Osteocyte (in vitro differentiated cells): ENCODE data around the gene GARS1. TPM values are rescaled to one million over a fixed set of nuclear protein-coding genes. Genes with fewer than 3 reads are reported as not detected.
A peak's percentile ranks its signal among the peaks of the same experiment; 100 is the strongest.

Source experiments
- DNase-seq: peaks from one replicate; pipeline ENCODE4 v3.0.0; 2021; ENCODE audit warnings: mixed read lengths; ENCODE audit not compliant: unreplicated experiment; ENCODE audit errors: extremely low spot score
- H3K27ac Mint-ChIP-seq: one replicate; pipeline ENCODE4 v1.8.0; 2021; ENCODE audit warnings: mild to moderate bottlenecking, mixed read lengths; ENCODE audit not compliant: unreplicated experiment
- H3K27me3 Mint-ChIP-seq: one replicate; pipeline ENCODE4 v1.8.0; 2021; ENCODE audit warnings: mixed read lengths; ENCODE audit not compliant: unreplicated experiment
- H3K36me3 Mint-ChIP-seq: one replicate; pipeline ENCODE4 v1.8.0; 2021; ENCODE audit warnings: mixed read lengths; ENCODE audit not compliant: unreplicated experiment
- H3K4me1 Mint-ChIP-seq: one replicate; pipeline ENCODE4 v1.8.0; 2021; ENCODE audit warnings: mixed read lengths; ENCODE audit not compliant: unreplicated experiment
- H3K4me3 Mint-ChIP-seq: one replicate; pipeline ENCODE4 v1.8.0; 2021; ENCODE audit warnings: mild to moderate bottlenecking, moderate library complexity, mixed read lengths; ENCODE audit not compliant: unreplicated experiment
- H3K9me3 Mint-ChIP-seq: one replicate; pipeline ENCODE4 v1.8.0; 2021; ENCODE audit warnings: mixed read lengths; ENCODE audit not compliant: unreplicated experiment
- total RNA-seq: library from RNA; stranded (reverse); gene quantifications from 2 replicates; pipeline ENCODE4 v1.2.1, GENCODE V29; 2021
- TF ChIP-seq, protein P1 (sequence below): fragments of 200-600 bp; sonication (generic); IDR thresholded peaks from 2 replicates; pipeline ENCODE4 v1.5.0; 2021; ENCODE audit warnings: antibody characterized with exemption, mild to moderate bottlenecking, moderate library complexity

Gene GARS1
- total RNA-seq, 1 donor from 2014 or later = 320 TPM

DNA sequence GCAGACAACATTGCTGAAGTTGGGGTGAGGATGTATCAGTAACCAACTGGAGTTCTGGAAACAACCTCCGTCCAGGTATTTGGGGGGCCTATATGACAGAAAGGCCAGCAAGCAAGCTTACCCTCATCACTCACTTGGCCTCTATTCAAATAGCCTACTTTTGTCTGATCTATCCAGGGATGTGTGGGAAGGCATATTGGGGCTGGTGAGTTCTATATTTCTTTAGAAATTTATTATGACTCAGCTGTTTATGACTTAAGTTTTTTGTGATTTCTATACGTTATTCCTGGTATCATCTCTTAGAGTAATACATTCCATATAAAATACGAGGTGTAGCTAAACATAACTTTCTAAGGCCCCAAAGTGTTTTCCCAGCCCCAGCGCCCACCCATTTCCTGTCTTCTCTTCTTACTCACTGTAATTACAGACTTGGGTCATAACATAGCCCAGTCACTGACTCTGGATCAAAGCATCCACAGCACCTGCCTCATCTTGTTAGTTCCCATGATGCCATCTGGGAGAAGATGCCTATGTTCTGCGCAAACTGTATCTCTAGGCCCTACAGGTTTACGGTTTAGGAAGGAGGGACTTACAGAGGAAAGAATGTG lies 18.1 kb downstream of the GARS1 start:
- Mint-ChIP-seq H3K27me3 (no peaks in the 10 kb centered on the region), H3K36me3 (peaks cover 80% of the 10 kb centered on the region), H3K9me3 (no peaks in the 10 kb centered on the region), H3K4me1 (peaks cover 18% of the 10 kb centered on the region), H3K4me3 (no peak overlapping the region), H3K27ac (peak overlapping the region; percentile 77)
- TF ChIP-seq, protein P1, sequence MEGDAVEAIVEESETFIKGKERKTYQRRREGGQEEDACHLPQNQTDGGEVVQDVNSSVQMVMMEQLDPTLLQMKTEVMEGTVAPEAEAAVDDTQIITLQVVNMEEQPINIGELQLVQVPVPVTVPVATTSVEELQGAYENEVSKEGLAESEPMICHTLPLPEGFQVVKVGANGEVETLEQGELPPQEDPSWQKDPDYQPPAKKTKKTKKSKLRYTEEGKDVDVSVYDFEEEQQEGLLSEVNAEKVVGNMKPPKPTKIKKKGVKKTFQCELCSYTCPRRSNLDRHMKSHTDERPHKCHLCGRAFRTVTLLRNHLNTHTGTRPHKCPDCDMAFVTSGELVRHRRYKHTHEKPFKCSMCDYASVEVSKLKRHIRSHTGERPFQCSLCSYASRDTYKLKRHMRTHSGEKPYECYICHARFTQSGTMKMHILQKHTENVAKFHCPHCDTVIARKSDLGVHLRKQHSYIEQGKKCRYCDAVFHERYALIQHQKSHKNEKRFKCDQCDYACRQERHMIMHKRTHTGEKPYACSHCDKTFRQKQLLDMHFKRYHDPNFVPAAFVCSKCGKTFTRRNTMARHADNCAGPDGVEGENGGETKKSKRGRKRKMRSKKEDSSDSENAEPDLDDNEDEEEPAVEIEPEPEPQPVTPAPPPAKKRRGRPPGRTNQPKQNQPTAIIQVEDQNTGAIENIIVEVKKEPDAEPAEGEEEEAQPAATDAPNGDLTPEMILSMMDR = no peak
- DNase-seq = no peak

DNA sequence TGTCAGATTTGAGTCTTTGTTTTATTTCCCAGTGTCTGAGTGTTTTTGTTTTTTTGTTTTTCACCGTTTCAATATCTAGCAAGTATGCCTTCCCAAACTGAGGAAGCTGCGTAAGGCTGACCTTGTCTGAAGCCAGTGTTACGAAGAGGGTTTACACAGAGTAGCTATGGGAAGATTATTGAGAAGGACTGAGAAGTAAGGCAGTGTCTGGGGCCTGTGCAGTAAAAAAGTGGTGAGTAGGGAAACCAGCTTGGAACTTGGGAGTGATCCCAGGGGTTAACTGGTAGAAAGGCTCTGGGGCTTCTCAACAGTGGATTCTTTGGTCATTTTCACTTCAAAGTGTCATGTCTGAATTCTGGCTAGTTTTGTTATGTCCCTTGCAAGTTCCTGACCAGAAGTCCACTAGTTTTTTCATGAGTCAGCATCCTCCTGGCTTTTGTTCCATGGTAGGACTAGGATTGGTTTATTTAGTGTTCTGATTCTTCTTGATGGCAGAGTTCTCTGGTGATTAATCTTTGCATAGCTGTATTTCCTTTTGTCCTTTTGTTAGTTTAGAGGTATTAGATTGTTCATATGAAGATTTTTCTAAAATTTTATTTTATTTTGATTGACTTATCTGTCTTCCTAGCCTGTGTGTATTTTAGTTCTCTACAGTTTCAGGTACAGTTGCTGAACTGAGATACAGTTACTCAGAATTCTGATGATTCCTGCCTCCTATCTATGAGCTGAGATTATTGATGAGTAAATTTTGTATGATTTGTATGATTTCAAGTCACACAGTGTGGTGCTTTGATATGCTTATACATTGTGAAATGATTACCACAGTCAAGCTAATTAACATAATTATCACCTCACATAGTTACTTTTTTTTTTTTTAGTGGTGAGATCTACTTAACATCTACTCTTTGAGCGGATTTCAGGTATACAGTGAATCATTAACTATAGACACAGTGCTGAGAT lies 19.0 kb downstream of the GARS1 start:
- H3K36me3 Mint-ChIP-seq = peaks cover 82% of the 10 kb centered on the region
- H3K4me3 Mint-ChIP-seq = no peak overlapping the region
- H3K27ac Mint-ChIP-seq = peak overlapping the region; percentile 77
- no peak for DNase-seq
- no peaks in the 10 kb centered on the region for H3K9me3 Mint-ChIP-seq
- TF ChIP-seq, protein P1 = no peak
- no peaks in the 10 kb centered on the region for H3K27me3 Mint-ChIP-seq
- H3K4me1 Mint-ChIP-seq = peaks cover 18% of the 10 kb centered on the region

- TF ChIP-seq, protein P1 = no peak
- H3K27me3 Mint-ChIP-seq = no peaks in the 10 kb centered on the region
- H3K27ac Mint-ChIP-seq = no peak overlapping the region
- DNase-seq = no peak
- H3K9me3 Mint-ChIP-seq = no peaks in the 10 kb centered on the region
- peaks cover 18% of the 10 kb centered on the region for H3K4me1 Mint-ChIP-seq
- peaks cover 68% of the 10 kb centered on the region for H3K36me3 Mint-ChIP-seq
- H3K4me3 Mint-ChIP-seq = no peak overlapping the region
These were observed 21.6 kb downstream of the GARS1 start for GRCh38 chr7:30616318-30616717.

GRCh38 chr7:30617359-30617758 lies 22.7 kb downstream of the GARS1 start:
- H3K9me3 Mint-ChIP-seq = no peaks in the 10 kb centered on the region
- H3K27me3 Mint-ChIP-seq = no peaks in the 10 kb centered on the region
- no peak overlapping the region for H3K4me3 Mint-ChIP-seq
- DNase-seq = no peak
- TF ChIP-seq, protein P1 = no peak
- peaks cover 70% of the 10 kb centered on the region for H3K36me3 Mint-ChIP-seq
- H3K4me1 Mint-ChIP-seq = peaks cover 16% of the 10 kb centered on the region
- no peak overlapping the region for H3K27ac Mint-ChIP-seq

DNA sequence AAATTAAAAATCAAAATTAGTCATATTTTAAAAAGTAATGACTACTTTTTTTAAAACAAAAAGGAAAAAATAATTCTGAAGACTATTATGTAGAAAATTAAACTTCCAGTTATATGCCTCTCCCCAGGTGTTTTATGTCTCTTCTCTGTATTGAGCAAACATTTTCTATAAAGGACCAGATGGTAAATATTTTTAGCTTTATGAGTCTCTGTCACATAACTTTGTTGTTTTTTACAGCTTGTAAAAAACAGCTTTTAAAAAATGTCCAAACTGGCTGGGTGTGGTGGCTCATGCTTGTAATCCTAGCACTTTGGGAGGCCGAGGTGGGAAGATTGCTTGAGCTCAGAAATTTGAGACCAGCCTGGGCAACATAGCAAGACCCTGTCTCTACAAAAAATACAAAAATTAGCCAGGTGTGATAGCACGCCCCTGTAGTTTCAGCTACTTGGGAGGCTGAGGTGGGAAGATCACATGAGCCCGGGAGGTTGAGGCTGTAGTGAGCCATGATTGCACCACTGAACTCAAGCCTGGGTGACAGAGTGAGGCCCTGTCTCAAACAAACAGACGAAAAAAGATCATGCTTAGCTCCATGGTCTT lies 23.5 kb downstream of the GARS1 start:
- Mint-ChIP-seq H3K4me3 (no peak overlapping the region), H3K36me3 (peaks cover 65% of the 10 kb centered on the region), H3K9me3 (no peaks in the 10 kb centered on the region), H3K4me1 (peaks cover 9% of the 10 kb centered on the region), H3K27me3 (no peaks in the 10 kb centered on the region), H3K27ac (no peak overlapping the region)
- DNase-seq = no peak
- TF ChIP-seq, protein P1 = no peak
